Endothelial cell of umbilical vein (primary cell): Measurements from ENCODE around the gene PPEF2. TPM values are rescaled to one million over a fixed set of nuclear protein-coding genes. Genes with fewer than 3 reads are reported as not detected.

ENCODE experiments used
- BruUV-seq: library from RNA; stranded (reverse); fragments of 400-500 nt; replicated peaks from 2 replicates; lab custom pipeline; 2021; lab: Mats Ljungman, UMichigan
- CTCF ChIA-PET: fragments of 300-600, 350-600 bp; sonication (Branson Sonifier 250); formaldehyde crosslinking; loops from one replicate; lab custom pipeline; 2021; ENCODE audit warnings: antibody characterized with exemption, inconsistent platforms; lab: Charles Lee
- POLR2A ChIA-PET: fragments of 300-600, 350-600 bp; sonication (Branson Sonifier 250); formaldehyde crosslinking; loops from one replicate; lab custom pipeline; 2021; ENCODE audit warnings: antibody characterized with exemption, inconsistent platforms; lab: Charles Lee
- DNase-seq: peaks from one replicate; pipeline ENCODE4 v3.0.0-alpha.2; 2011; ENCODE audit warnings: low read depth, low spot score
- FAIRE-seq: peaks from 2 replicates; lab custom pipeline; 2011; peaks lifted over from hg19 to GRCh38; lab: Jason Lieb, UNC
- H2AFZ ChIP-seq: 2 replicates; pipeline ENCODE4 v1.6.0; 2012; ENCODE audit warnings: low read depth, low read length, control low read depth, inconsistent platforms
- H3K27ac ChIP-seq: 2 replicates; pipeline ENCODE4 v1.5.1; 2011; ENCODE audit warnings: low read depth, mild to moderate bottlenecking, control low read depth, low read length, moderate library complexity; ENCODE audit not compliant: insufficient read depth
- H3K27me3 ChIP-seq, 2 experiments: 2 replicates each; pipeline versions ENCODE4 v1.6.0 to v1.6.1; 2011; ENCODE audit warnings: low read length in 2 of 2, mixed read lengths in 1 of 2; ENCODE audit not compliant: control insufficient read depth in 2 of 2, insufficient read depth in 2 of 2
- H3K36me3 ChIP-seq, 2 experiments: 2 replicates in 1 of 2; 3 replicates in 1 of 2; pipeline ENCODE4 v1.5.1; 2011; ENCODE audit warnings: low read length in 2 of 2, mild to moderate bottlenecking in 1 of 2, moderate library complexity in 1 of 2; ENCODE audit not compliant: control insufficient read depth in 2 of 2, insufficient read depth in 2 of 2; ENCODE audit errors: extremely low read depth in 1 of 2
- H3K4me1 ChIP-seq: 3 replicates; pipeline ENCODE4 v1.5.1; 2011; ENCODE audit warnings: mild to moderate bottlenecking, low read length; ENCODE audit not compliant: control insufficient read depth, insufficient read depth; ENCODE audit errors: extremely low read depth
- H3K4me2 ChIP-seq: 2 replicates; pipeline ENCODE4 v1.6.1; 2011; ENCODE audit warnings: low read length, control low read depth, mixed read lengths; ENCODE audit not compliant: insufficient read depth
- H3K4me3 ChIP-seq, 3 experiments: fragments of 200-600 bp in 1 of 3; sonication (generic), shearing (Covaris generic) in 1 of 3; replicated peaks in 1 of 3; 2 replicates each; pipeline ENCODE4 v1.5.1; 2011 to 2016; ENCODE audit warnings: control low read depth in 3 of 3, low read length in 3 of 3, mild to moderate bottlenecking in 2 of 3, inconsistent platforms in 1 of 3, low read depth in 1 of 3, moderate library complexity in 1 of 3; ENCODE audit not compliant: insufficient read depth in 1 of 3
- H3K79me2 ChIP-seq: 2 replicates; pipeline ENCODE4 v1.6.0; 2012; ENCODE audit warnings: low read length, inconsistent platforms; ENCODE audit not compliant: control insufficient read depth, insufficient read depth
- H3K9ac ChIP-seq: replicated peaks from 2 replicates; pipeline ENCODE3; 2011; ENCODE audit warnings: low read length, control low read depth; ENCODE audit not compliant: insufficient read depth; ENCODE audit errors: extremely low read depth
- H3K9me1 ChIP-seq: replicated peaks from 3 replicates; pipeline ENCODE4 v1.6.0; 2011; ENCODE audit warnings: mild to moderate bottlenecking, low read length; ENCODE audit not compliant: control insufficient read depth, insufficient read depth; ENCODE audit errors: extremely low read depth
- H3K9me3 ChIP-seq: replicated peaks from 2 replicates; pipeline ENCODE4 v1.5.1; 2012; ENCODE audit warnings: low read length, inconsistent platforms; ENCODE audit not compliant: control insufficient read depth, insufficient read depth
- H4K20me1 ChIP-seq: replicated peaks from 2 replicates; pipeline ENCODE3; 2011; ENCODE audit warnings: mild to moderate bottlenecking, low read length; ENCODE audit not compliant: control insufficient read depth, insufficient read depth; ENCODE audit errors: extremely low read depth
- CTCF ChIP-seq, 2 donors: IDR thresholded peaks; 1 replicate in 1 of 2; 2 replicates in 1 of 2; pipeline ENCODE4 v1.5.1; 2011; ENCODE audit warnings: low read length in 2 of 2, mild to moderate bottlenecking in 2 of 2, moderate library complexity in 2 of 2, control low read depth in 1 of 2, inconsistent platforms in 1 of 2, low read depth in 1 of 2; ENCODE audit not compliant: insufficient read depth in 1 of 2; ENCODE audit errors: extremely low read depth in 1 of 2
- EZH2 ChIP-seq: IDR thresholded peaks from 2 replicates; pipeline ENCODE4 v1.6.1; 2012; ENCODE audit warnings: borderline replicate concordance, low read depth, mild to moderate bottlenecking, moderate library complexity, low read length, inconsistent platforms; ENCODE audit not compliant: severe bottlenecking
- FOS ChIP-seq: IDR thresholded peaks from 2 replicates; pipeline ENCODE4 v1.6.1; 2011; ENCODE audit warnings: mild to moderate bottlenecking, low read length, moderate library complexity, borderline replicate concordance; ENCODE audit not compliant: insufficient read depth
- GATA2 ChIP-seq: IDR thresholded peaks from 2 replicates; pipeline ENCODE4 v1.7.0; 2011; ENCODE audit warnings: low read depth, mild to moderate bottlenecking, moderate library complexity, mixed read lengths, low read length; ENCODE audit not compliant: insufficient read length, insufficient read depth
- JUN ChIP-seq: IDR thresholded peaks from 2 replicates; pipeline ENCODE4 v1.6.1; 2011; ENCODE audit warnings: borderline replicate concordance, low read depth; ENCODE audit not compliant: insufficient read length, insufficient read depth
- MAX ChIP-seq: IDR thresholded peaks from 2 replicates; pipeline ENCODE4 v1.6.1; 2011; ENCODE audit not compliant: insufficient read depth, insufficient read length
- MYC ChIP-seq: IDR thresholded peaks from one replicate; pipeline ENCODE4 v1.6.1; 2011; ENCODE audit warnings: mild to moderate bottlenecking, low read depth, low read length
- POLR2A ChIP-seq: IDR thresholded peaks from 2 replicates; pipeline ENCODE4 v1.6.1; 2012; ENCODE audit warnings: low read depth, mild to moderate bottlenecking, control low read depth, low read length
- POLR2AphosphoS5 ChIP-seq: IDR thresholded peaks from 2 replicates; pipeline ENCODE4 v1.6.1; 2012; ENCODE audit warnings: low read depth, mild to moderate bottlenecking, control low read depth, low read length, moderate library complexity; ENCODE audit not compliant: insufficient read depth
- dilution Hi-C: fragments of 300-500 bp; cut with MboI; formaldehyde crosslinking; loops from one replicate; pipeline ENCODE4 v1.15.0; 2019; ENCODE audit warnings: low sequenced_read_pairs; ENCODE audit not compliant: extremely low pct_ligation_motif_present
- intact Hi-C: fragments of 100-400 bp; cut with micrococcal nuclease; formaldehyde crosslinking; loops from one replicate; pipeline ENCODE4 v1.10.0; 2022
- polyA plus RNA-seq, 4 experiments: library from polyadenylated mRNA; depleted of rRNA in 3 of 4; stranded (reverse) in 3 of 4; unstranded in 1 of 4; fragments of >200 nt; gene quantifications; 2 replicates each; pipeline versions ENCODE4 v1.2.1 to v1.2.3, GENCODE V29; 2011 to 2012; ENCODE audit warnings: missing spikeins in 1 of 4
- total RNA-seq: library from RNA; stranded (reverse); gene quantifications from 2 replicates; pipeline ENCODE4 v1.2.3, GENCODE V29; 2021

PPEF2 gene
- total and polyA plus RNA-seq, 2 donors (not counting 3 experiments of a cell fraction or from before 2014, with no cell fraction given): 0.23 TPM; not detected in 1

- H3K4me2 ChIP-seq: no peak overlapping the region
Measured at GRCh38 chr4:75922588-75922987, 20.3 kb upstream of the PPEF2 start.

More at GRCh38 chr4:75922588-75922987, 20.3 kb upstream of the PPEF2 start:
- Histone ChIP-seq H3K4me1 (no peaks in the 10 kb centered on the region), H2AFZ (no peak overlapping the region), H3K27me3 (no peaks in the 10 kb centered on the region), H4K20me1 (no peaks in the 10 kb centered on the region), H3K9me3 (no peaks in the 10 kb centered on the region), H3K27ac (no peak overlapping the region), H3K4me3 (no peak overlapping the region), H3K36me3 (peaks cover 0 to 2% of the 10 kb centered on the region in 2 experiments), H3K9ac (no peak overlapping the region), H3K79me2 (no peaks in the 10 kb centered on the region), H3K9me1 (no peaks in the 10 kb centered on the region)
- no TSS peak for BruUV-seq
- dilution Hi-C loops: no loop called here
- CTCF ChIA-PET: interaction anchor here (0.9 to 2.0 kb wide), 2 partner anchors 22 to 27 kb away, joined by 3 to 8 read pairs; no protein-coding TSS in a partner anchor
- TF ChIP-seq CTCF (IDR thresholded peaks at IDR 0.05; ENCODE audit: extremely low read depth in 1 of 2, insufficient read depth in 1 of 2, low read depth in 1 of 2, low read length in 2 of 2): no peak
- TF ChIP-seq POLR2AphosphoS5: no peak
- no peak for TF ChIP-seq MAX
- TF ChIP-seq EZH2: no peak
- TF ChIP-seq GATA2: no peak
- TF ChIP-seq JUN: no peak
- no peak for TF ChIP-seq POLR2A
- no peak for TF ChIP-seq MYC
- TF ChIP-seq FOS: no peak
- FAIRE-seq (no peak), DNase-seq (no peak)
- intact Hi-C loops: no loop called here
- POLR2A ChIA-PET: no interaction called here
